OCI-LY7 (cell line): Measurements from ENCODE around the gene PDZK1IP1. TPM values are rescaled to one million over a fixed set of nuclear protein-coding genes. Genes with fewer than 3 reads are reported as not detected.
"Not testable (repeated sequence)": the region's sequence is repeated elsewhere in the genome, so short reads cannot be mapped to it uniquely, and the experiment has no call there.

Experiments
- BruUV-seq: library from RNA; stranded (reverse); fragments of 400-500 nt; replicated peaks from 2 replicates; lab custom pipeline; 2021; lab: Mats Ljungman, UMichigan
- CTCF ChIA-PET: fragments of 300-600 bp; sonication (Branson Sonifier 250); formaldehyde crosslinking; loops from one replicate; lab custom pipeline; 2022; ENCODE audit warnings: antibody characterized with exemption; ENCODE audit not compliant: unreplicated experiment; lab: Charles Lee
- POLR2A ChIA-PET: fragments of 300-600 bp; sonication (Branson Sonifier 250); formaldehyde crosslinking; loops from one replicate; lab custom pipeline; 2022; ENCODE audit warnings: antibody characterized with exemption; lab: Charles Lee
- DNase-seq: peaks from one replicate; pipeline ENCODE4 v3.0.0-alpha.2; 2015; ENCODE audit warnings: low spot score
- H2AFZ ChIP-seq: fragments of 200-600 bp; sonication (generic), shearing (Covaris generic); 2 replicates; pipeline ENCODE4 v1.6.1; 2014; ENCODE audit warnings: mild to moderate bottlenecking, antibody characterized with exemption, low read length, moderate library complexity
- H3K27ac ChIP-seq: fragments of 200-600 bp; sonication (generic); 2 replicates; pipeline ENCODE4 v1.5.1; 2014; ENCODE audit warnings: mixed run types, low read depth, mild to moderate bottlenecking, moderate library complexity, low read length, inconsistent platforms; ENCODE audit not compliant: poor library complexity, severe bottlenecking
- H3K36me3 ChIP-seq: fragments of 200-600 bp; sonication (generic); 2 replicates; pipeline ENCODE4 v1.6.1; 2014; ENCODE audit warnings: mild to moderate bottlenecking, antibody characterized with exemption, low read length, moderate library complexity, mixed read lengths; ENCODE audit not compliant: insufficient read depth
- H3K4me1 ChIP-seq: fragments of 200-600 bp; sonication (generic); 2 replicates; pipeline ENCODE4 v1.5.1; 2014; ENCODE audit warnings: mild to moderate bottlenecking, low read length; ENCODE audit not compliant: insufficient read depth, poor library complexity, severe bottlenecking
- H3K4me2 ChIP-seq: fragments of 200-600 bp; sonication (generic); 2 replicates; pipeline ENCODE4 v1.6.1; 2014; ENCODE audit warnings: mild to moderate bottlenecking, low read length
- H3K4me3 ChIP-seq: fragments of 200-600 bp; sonication (generic); 2 replicates; pipeline ENCODE4 v1.5.1; 2014; ENCODE audit warnings: mild to moderate bottlenecking, low read depth, low read length; ENCODE audit not compliant: poor library complexity, severe bottlenecking
- H3K79me2 ChIP-seq: fragments of 200-600 bp; sonication (generic); 2 replicates; pipeline ENCODE4 v1.6.1; 2016; ENCODE audit warnings: low read depth, mild to moderate bottlenecking, low read length, moderate library complexity, mixed read lengths; ENCODE audit not compliant: insufficient read depth
- H3K9me2 ChIP-seq: fragments of 200-600 bp; sonication (generic); 2 replicates; pipeline ENCODE4 v1.6.1; 2016; ENCODE audit warnings: mild to moderate bottlenecking, low read length, mixed read lengths; ENCODE audit not compliant: insufficient read depth
- H3K9me3 ChIP-seq: fragments of 200-600 bp; sonication (generic); 2 replicates; pipeline ENCODE4 v1.6.1; 2014; ENCODE audit warnings: mild to moderate bottlenecking, mixed run types, low read length, mixed read lengths
- H4K20me1 ChIP-seq: fragments of 200-600 bp; sonication (generic); 2 replicates; pipeline ENCODE4 v1.6.1; 2014; ENCODE audit warnings: mild to moderate bottlenecking, antibody characterized with exemption, low read length, moderate library complexity, mixed read lengths; ENCODE audit not compliant: insufficient read depth
- CTCF ChIP-seq: fragments of 200-600 bp; sonication (generic); conservative IDR thresholded peaks from 2 replicates; pipeline ENCODE4 v1.5.1; 2014; ENCODE audit warnings: mild to moderate bottlenecking, antibody characterized with exemption, low read length, moderate library complexity, mixed read lengths
- EZH2phosphoT487 ChIP-seq: fragments of 200-600 bp; sonication (generic); IDR thresholded peaks from 2 replicates; pipeline ENCODE4 v1.6.1; 2018; ENCODE audit warnings: low read depth, borderline replicate concordance, mild to moderate bottlenecking, mixed run types, antibody characterized with exemption, low read length, moderate library complexity, mixed read lengths
- intact Hi-C: fragments of 100-400 bp; cut with micrococcal nuclease; formaldehyde crosslinking; loops from one replicate; pipeline ENCODE4 v1.10.0; 2022; ENCODE audit not compliant: unreplicated experiment
- total RNA-seq, 2 experiments: library from RNA; depleted of rRNA in 1 of 2; stranded (reverse); fragments of >200 nt in 1 of 2; shearing (Covaris generic) in 1 of 2; gene quantifications; 2 replicates each; pipeline ENCODE4 v1.2.3, GENCODE V29; 2014 to 2022

Gene PDZK1IP1
- total RNA-seq, 2 experiments from 2014 or later: not detected

- Histone ChIP-seq H3K9me2 (no peaks in the 10 kb centered on the region), H3K79me2 (no peaks in the 10 kb centered on the region), H3K9me3 (no peaks in the 10 kb centered on the region), H3K4me2 (no peak overlapping the region), H4K20me1 (no peaks in the 10 kb centered on the region), H3K36me3 (no peaks in the 10 kb centered on the region), H3K27ac (no peak overlapping the region), H3K4me1 (no peaks in the 10 kb centered on the region), H3K4me3 (no peak overlapping the region), H2AFZ (no peak overlapping the region)
- no peak for DNase-seq
- ChIA-PET CTCF (no interaction called here), POLR2A (no interaction called here)
- intact Hi-C loops: no loop called here
- TF ChIP-seq CTCF (no peak), EZH2phosphoT487 (no peak)
- BruUV-seq: no TSS peak
These were observed 42.6 kb downstream of the PDZK1IP1 start for GRCh38 chr1:47147047-47147785.

- DNase-seq, H3K4me3 ChIP-seq, H3K36me3 ChIP-seq, H3K79me2 ChIP-seq, H3K4me1 ChIP-seq, BruUV-seq, intact Hi-C loops, H3K9me2 ChIP-seq, POLR2A ChIA-PET, H4K20me1 ChIP-seq, H3K27ac ChIP-seq, H3K9me3 ChIP-seq, H2AFZ ChIP-seq, CTCF ChIA-PET, H3K4me2 ChIP-seq: not testable (repeated sequence)
These were observed 43.3 kb downstream of the PDZK1IP1 start for GRCh38 chr1:47146495-47146894.

GRCh38 chr1:47143654-47144053 lies 46.2 kb downstream of the PDZK1IP1 start:
- H3K36me3 ChIP-seq, H3K4me2 ChIP-seq, POLR2A ChIA-PET, H3K9me2 ChIP-seq, CTCF ChIA-PET, H3K9me3 ChIP-seq, H3K79me2 ChIP-seq, intact Hi-C loops, H2AFZ ChIP-seq, H3K27ac ChIP-seq, H3K4me1 ChIP-seq, H4K20me1 ChIP-seq, H3K4me3 ChIP-seq, DNase-seq, BruUV-seq: not testable (repeated sequence)

GRCh38 chr1:47140358-47140757 lies 49.5 kb downstream of the PDZK1IP1 start:
- CTCF ChIA-PET, DNase-seq, H3K36me3 ChIP-seq, H3K4me2 ChIP-seq, H3K9me2 ChIP-seq, H3K79me2 ChIP-seq, intact Hi-C loops, POLR2A ChIA-PET, H3K4me1 ChIP-seq, H3K27ac ChIP-seq, H2AFZ ChIP-seq, H3K9me3 ChIP-seq, BruUV-seq, H3K4me3 ChIP-seq, H4K20me1 ChIP-seq: not testable (repeated sequence)
